NCI-H524 (cell line): ENCODE results near the gene RRAD.
A peak's percentile ranks its signal among the peaks of the same experiment; 100 is the strongest.

Source experiments
- DNase-seq, 2 experiments: peaks; one replicate each; lab custom pipeline; 2025; lab: John Stamatoyannopoulos, UW

The RRAD gene

GRCh38 chr16:66917741-66918140 is 7.6 kb downstream of the RRAD start:
- no peak for DNase-seq

- DNase-seq, result no peak
Observed at GRCh38 chr16:66916518-66916917, 8.8 kb downstream of the RRAD start.

GRCh38 chr16:66915041-66915440 is 10.3 kb downstream of the RRAD start:
- DNase-seq, result no peak

- no peak for DNase-seq
Observed at GRCh38 chr16:66914541-66914940, 10.8 kb downstream of the RRAD start.

GRCh38 chr16:66913711-66914110 is 11.6 kb downstream of the RRAD start:
- no peak for DNase-seq

GRCh38 chr16:66913081-66913480 is 12.3 kb downstream of the RRAD start:
- no peak for DNase-seq

GRCh38 chr16:66911801-66912200 is 13.5 kb downstream of the RRAD start:
- DNase-seq, result no peak

GRCh38 chr16:66911112-66911511 is 14.2 kb downstream of the RRAD start:
- DNase-seq, result no peak

GRCh38 chr16:66910175-66910940 is 15.0 kb downstream of the RRAD start:
- no peak for DNase-seq

- no peak for DNase-seq
Observed at GRCh38 chr16:66908762-66909559, 16.4 kb downstream of the RRAD start.

GRCh38 chr16:66908116-66908515 is 17.2 kb downstream of the RRAD start:
- no peak for DNase-seq

GRCh38 chr16:66906916-66907836 is 18.2 kb downstream of the RRAD start:
- DNase-seq, result no peak

- peak; percentile 24 to 31 for DNase-seq
Observed at GRCh38 chr16:66905633-66906539, 19.4 kb downstream of the RRAD start.

GRCh38 chr16:66904846-66905632 is 20.3 kb downstream of the RRAD start:
- DNase-seq, result no peak

- DNase-seq, result no peak
Observed at GRCh38 chr16:66904428-66904845, 20.9 kb downstream of the RRAD start.

- DNase-seq, result no peak
Observed at GRCh38 chr16:66903544-66904427, 21.5 kb downstream of the RRAD start.

- DNase-seq, result peak; percentile 54 to 69
Observed at GRCh38 chr16:66902648-66903543, 22.4 kb downstream of the RRAD start.

- no peak for DNase-seq
Observed at GRCh38 chr16:66901626-66902025, 23.7 kb downstream of the RRAD start.
